ENCODE results near the gene ATAD5.
A peak's percentile ranks its signal among the peaks of the same experiment; 100 is the strongest.
"Not testable (repeated sequence)": the region's sequence is repeated elsewhere in the genome, so short reads cannot be mapped to it uniquely, and the experiment has no call there.

The ATAD5 gene

DNA sequence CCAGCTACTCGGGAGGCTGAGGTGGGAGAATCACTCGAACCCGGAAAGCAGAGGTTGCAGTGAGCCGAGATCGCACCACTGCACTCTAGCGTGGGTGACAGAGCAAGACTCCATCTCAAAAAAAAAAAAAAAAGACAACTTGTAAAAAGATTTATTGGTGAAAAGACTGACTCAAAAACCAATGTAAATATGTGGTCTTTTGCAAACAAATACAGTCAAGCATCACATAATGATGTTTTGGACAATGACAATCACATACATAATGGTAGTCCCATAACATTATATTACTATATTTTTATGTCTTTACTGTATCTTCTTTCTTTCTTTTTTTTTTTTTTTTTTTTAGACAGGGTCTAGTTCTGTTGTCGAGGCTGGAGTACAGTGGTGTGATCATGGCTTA lies 15.6 kb upstream of the ATAD5 start:
- no peak overlapping the region for H3K27ac ChIP-seq
- no peak for TF ChIP-seq ZFX (IDR thresholded peaks at IDR 0.05)
- no peak for TF ChIP-seq CTCF (conservative IDR thresholded peaks at IDR 0.05)

DNA sequence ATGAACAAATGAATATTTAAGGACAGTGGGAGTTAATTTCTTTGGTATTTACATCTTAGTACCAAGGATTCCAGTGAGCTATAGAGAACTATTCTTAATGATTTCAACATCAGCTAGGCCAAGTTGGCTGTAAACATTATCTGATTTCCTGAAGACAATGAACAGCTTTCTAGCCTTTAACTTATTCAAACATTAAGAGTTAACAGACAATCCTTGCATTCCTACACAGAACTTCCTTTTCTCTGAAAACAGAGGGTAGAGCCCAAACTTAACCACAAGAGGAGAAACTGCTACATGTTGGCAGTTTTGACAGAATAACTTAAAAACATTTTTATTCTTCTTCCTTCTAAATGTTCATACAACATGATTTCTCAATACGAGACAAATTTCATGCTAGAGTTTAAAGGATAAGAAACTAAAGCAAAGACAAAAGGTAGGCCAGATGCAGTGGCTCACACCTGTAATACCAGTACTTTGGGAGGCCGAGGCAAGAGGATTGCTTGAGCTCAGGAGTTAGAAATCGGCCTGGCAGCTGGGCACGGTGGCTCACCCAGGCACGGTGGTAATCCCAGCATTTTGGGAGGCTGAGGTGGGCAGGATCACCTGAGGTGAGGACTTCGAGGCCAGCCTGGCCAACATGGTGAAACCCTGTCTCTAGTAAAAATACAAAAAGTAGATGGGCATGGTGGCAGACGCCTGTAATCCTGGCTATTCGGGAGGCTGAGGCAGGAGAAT lies 11.6 kb upstream of the ATAD5 start:
- TF ChIP-seq ZFX (IDR thresholded peaks at IDR 0.05) (no peak), CTCF (conservative IDR thresholded peaks at IDR 0.05) (no peak)
- H3K27ac ChIP-seq: no peak overlapping the region

- H3K27ac ChIP-seq: no peak overlapping the region
- TF ChIP-seq ZFX (IDR thresholded peaks at IDR 0.05): no peak
- TF ChIP-seq CTCF (conservative IDR thresholded peaks at IDR 0.05): no peak; the same call in 1 of the 2 replicates
Observed at GRCh38 chr17:30821871-30822723, 9.7 kb upstream of the ATAD5 start.

DNA sequence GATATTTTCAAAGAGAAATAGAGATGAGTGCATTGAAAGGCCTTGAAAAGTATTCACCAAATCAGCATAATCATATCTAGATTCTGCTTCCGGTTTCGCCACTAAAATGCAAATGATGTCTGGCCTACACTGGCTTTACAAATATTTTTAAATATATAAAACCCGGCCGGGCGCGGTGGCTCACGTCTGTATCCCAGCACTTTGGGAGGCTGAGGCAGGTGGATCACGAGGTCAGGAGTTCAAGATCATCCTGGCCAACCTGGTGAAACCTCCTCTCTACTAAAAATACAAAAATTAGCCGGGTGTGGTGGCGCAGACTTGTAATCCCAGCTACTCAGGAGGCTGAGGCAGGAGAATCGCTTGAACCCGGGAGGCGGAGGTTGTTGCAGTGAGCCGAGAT lies 8.8 kb upstream of the ATAD5 start:
- H3K27ac ChIP-seq: not testable (repeated sequence)

DNA sequence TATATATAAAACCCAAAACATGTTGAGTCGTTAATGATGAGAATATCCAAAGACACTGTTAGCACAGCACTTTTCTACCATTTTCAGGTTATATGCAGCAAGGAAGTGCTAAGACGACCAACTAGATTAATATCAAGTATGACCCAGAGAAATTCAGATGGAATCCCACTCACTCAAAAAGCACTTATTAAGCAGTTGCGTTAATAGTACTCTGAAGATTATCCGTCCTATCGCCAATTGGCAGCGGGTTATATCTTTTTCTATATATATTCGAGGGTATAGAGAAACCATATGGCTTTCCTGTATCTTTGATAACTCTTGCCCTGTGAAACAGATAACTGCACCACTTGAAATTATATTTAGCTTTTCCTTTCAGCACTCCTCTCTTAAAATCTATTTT lies 8.3 kb upstream of the ATAD5 start:
- no peak overlapping the region for H3K27ac ChIP-seq

DNA sequence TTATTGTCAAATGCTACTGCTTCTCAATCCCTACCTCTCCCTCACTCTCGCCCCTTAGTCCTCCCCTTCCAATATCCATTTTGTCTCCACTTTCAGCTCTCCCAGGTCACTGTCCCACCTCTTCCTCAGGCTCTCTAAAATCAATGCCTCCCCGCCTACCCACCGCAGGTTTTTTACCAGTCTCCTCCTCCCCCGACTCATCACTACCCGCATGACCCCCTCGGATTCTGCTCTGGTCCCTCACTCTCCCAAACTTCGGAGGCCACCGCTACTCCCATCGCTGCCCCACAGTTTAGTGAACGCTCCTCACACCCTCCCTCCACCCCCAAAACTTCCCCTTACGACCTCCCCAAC lies 7.8 kb upstream of the ATAD5 start:
- no peak for TF ChIP-seq ZFX (IDR thresholded peaks at IDR 0.05)
- TF ChIP-seq CTCF (conservative IDR thresholded peaks at IDR 0.05): no peak
- peak overlapping the region; percentile 79 for H3K27ac ChIP-seq

More for the DNA sequence above, 8.3 kb upstream of the ATAD5 start:
- TF ChIP-seq ZFX (IDR thresholded peaks at IDR 0.05): no peak
- no peak for TF ChIP-seq CTCF (conservative IDR thresholded peaks at IDR 0.05)

DNA sequence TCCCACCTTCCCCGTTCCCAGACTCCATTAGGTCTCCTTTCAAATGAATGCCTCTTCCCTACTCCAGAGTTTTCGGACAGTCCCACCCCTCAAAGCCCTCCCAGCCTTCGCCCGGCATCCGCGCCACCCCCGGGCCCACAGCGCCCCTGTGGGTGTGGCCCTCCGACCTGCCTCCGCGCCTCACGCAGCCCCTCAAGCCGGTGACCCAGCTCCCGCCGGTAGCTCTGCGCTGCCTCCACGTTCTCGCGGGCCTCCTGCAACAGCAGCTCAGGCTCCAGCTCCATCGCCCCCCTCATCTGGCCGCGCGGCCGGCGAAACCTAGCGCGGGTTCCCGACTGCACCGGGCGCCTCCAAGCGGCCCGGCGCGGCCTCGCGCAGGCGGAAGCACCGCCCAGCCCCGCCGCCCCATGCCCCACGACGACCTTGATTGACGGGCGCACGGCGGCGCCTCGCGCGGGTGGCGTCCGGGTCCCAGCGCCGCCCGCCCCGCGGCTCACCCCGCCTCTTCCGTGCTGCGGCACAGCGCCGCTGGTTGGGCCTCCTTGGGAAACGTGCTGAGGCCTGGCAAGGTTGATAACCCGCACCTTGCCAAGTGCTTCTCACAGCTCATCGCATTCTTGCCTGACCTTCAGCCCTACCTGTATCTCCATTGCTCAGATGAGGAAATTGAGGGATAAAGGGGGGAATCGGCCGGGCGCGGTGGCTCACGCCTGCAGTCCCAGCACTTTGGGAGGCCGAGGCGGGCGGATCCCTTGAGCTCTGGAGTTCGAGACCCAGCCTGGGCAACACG lies 7.2 kb upstream of the ATAD5 start, which contains the start of gene CRLF3:
Gene CRLF3 (minus strand): TSS at position 337 of the 790 bp plus-strand sequence. CDS start 41 bp downstream, at position 296.
- TF ChIP-seq CTCF (conservative IDR thresholded peaks at IDR 0.05) (peak; percentile 93), ZFX (IDR thresholded peaks at IDR 0.05) (peak; percentile 74)
- H3K27ac ChIP-seq: peak within 1 kb of the TSS; percentile 79

Measured in C4-2B (cell line).